ENCODE measurements around the gene CAMTA1.
"Not testable (repeated sequence)": the region's sequence is repeated elsewhere in the genome, so short reads cannot be mapped to it uniquely, and the experiment has no call there.

The CAMTA1 gene

DNA sequence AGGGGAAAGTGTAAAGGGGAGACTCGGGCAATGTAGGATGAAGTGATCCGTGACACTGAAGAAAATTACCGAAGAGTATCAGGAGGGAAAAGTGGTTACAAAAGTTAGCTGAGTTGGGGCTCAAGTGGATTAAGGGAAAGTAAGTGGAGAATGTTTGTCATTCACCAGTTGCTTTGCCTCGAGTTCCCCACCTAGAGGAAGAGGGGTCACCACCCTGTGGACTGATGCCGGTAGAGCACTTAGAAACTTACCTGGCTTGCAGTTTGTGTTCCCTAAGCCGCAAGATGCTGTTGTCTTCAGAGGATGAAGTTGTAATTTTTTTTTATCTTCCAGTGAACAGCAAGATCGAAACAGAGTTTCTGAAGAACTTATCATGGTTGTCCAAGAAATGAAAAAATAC is 999.9 kb downstream of the CAMTA1 start:
- H3K4me3 ChIP-seq (ENCODE audit: low read length) = peak overlapping the region; percentile 54
- TF ChIP-seq, protein P1, sequence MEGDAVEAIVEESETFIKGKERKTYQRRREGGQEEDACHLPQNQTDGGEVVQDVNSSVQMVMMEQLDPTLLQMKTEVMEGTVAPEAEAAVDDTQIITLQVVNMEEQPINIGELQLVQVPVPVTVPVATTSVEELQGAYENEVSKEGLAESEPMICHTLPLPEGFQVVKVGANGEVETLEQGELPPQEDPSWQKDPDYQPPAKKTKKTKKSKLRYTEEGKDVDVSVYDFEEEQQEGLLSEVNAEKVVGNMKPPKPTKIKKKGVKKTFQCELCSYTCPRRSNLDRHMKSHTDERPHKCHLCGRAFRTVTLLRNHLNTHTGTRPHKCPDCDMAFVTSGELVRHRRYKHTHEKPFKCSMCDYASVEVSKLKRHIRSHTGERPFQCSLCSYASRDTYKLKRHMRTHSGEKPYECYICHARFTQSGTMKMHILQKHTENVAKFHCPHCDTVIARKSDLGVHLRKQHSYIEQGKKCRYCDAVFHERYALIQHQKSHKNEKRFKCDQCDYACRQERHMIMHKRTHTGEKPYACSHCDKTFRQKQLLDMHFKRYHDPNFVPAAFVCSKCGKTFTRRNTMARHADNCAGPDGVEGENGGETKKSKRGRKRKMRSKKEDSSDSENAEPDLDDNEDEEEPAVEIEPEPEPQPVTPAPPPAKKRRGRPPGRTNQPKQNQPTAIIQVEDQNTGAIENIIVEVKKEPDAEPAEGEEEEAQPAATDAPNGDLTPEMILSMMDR (conservative IDR thresholded peaks at IDR 0.05; ENCODE audit: low read depth, low read length) = no peak
- no peak for DNase-seq (ENCODE audit: low read depth)

DNA sequence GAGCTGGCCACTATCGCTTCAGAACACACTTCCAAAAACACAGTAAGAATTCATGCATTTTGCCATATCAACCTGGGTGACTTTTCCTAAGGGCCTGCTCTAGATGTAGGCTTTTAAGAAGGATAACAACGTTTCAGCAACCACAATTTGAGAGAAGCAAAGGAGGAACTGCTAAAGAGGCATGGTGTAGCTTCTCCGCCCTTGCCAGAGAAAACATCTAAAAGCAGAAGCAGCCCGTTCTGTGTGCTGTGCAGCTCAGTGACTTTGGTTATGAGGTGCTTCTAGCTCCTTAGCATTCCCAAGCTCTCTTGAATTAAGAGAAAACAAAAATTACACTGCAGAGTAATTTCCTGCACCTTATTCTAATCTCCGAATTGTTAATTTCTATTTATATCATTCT is 1001.5 kb downstream of the CAMTA1 start:
- TF ChIP-seq, protein P1 (conservative IDR thresholded peaks at IDR 0.05; ENCODE audit: low read depth, low read length) = no peak
- no peak overlapping the region for H3K4me3 ChIP-seq (ENCODE audit: low read length)
- no peak for DNase-seq (ENCODE audit: low read depth)

DNA sequence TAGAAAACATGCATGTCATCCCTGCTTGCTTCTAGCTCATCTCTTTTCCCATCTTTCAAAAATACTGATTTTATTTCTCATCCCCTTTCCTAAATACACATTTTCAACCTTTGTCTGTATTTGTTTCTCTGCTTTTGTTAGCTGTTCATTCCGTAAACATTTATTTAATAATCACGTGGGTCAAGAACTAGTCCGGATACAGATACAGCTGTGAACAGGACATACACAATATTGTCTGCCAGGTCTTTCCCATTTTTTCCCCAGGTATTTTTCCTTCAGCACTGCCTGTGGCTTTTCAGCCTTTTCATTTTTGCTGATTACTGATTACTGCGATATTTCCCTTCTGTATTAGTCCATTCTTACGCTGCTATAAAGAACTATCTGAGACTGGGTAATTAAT is 1004.6 kb downstream of the CAMTA1 start:
- no peak overlapping the region for H3K4me3 ChIP-seq (ENCODE audit: low read length)
- no peak for DNase-seq (ENCODE audit: low read depth)
- TF ChIP-seq, protein P1 (conservative IDR thresholded peaks at IDR 0.05; ENCODE audit: low read depth, low read length) = no peak

DNA sequence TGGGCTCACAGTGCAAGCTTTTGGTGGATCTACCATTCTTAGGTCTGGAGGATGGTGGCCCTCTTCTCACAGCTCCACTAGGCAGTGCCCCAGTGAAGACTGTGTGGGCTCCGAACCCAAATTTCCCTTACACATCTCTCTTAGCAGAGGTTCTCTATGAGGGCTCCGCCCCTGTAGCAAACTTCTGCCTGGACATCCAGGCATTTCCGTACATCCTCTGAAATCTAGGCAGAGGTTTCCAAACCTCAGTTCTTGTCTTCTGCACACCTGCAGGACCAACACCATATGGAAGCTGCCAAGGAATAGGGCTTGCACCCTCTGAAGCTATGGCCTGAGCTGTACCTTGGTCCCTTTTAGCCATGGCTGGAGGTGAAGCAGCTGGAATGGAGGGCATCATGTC is 1005.8 kb downstream of the CAMTA1 start:
- not testable (repeated sequence) for DNase-seq (ENCODE audit: low read depth); H3K4me3 ChIP-seq (ENCODE audit: low read length)

DNA sequence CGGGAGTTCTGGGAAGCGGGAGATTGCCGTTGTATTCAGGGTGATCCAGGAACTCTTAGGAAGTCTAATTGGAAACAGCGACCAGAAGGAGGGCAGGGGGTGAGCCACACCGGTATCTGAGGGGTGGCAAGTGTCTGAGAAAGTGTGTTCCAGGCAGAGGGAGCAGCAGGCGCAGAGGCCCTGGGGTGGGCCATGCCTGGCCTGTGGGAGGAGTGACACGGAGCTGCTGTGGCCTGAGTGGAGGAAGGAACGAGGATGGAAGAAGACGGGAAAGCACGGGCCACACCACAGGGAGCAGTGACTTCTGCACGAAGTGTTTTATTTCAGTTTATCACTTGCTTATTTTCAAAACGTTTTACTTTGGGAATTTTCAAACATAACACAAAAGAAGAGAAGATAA is 1010.2 kb downstream of the CAMTA1 start:
- H3K4me3 ChIP-seq (ENCODE audit: low read length) = no peak overlapping the region
- no peak for DNase-seq (ENCODE audit: low read depth)
- TF ChIP-seq, protein P1 (conservative IDR thresholded peaks at IDR 0.05; ENCODE audit: low read depth, low read length) = no peak

DNA sequence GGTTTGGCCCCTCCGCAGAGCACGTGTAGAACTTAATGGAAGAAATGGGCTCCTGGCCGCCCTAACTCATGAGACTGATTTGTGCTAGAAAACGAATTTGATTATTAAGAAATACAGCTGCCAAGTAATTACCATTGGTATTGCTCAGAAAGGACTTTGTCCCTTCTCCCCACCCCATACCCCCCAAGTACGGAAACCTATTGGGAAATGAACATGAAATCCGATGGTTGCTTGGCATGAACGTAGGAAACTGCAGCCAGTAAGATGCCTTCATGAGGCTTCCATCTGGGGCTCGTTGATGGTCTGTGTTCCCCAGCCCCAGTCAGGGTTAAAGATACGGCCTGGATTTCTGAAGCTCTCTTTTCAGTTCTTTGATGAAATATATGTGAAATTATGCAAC is 1020.2 kb downstream of the CAMTA1 start:
- no peak overlapping the region for H3K4me3 ChIP-seq (ENCODE audit: low read length)
- TF ChIP-seq, protein P1 (conservative IDR thresholded peaks at IDR 0.05; ENCODE audit: low read depth, low read length) = no peak
- DNase-seq (ENCODE audit: low read depth) = no peak

DNA sequence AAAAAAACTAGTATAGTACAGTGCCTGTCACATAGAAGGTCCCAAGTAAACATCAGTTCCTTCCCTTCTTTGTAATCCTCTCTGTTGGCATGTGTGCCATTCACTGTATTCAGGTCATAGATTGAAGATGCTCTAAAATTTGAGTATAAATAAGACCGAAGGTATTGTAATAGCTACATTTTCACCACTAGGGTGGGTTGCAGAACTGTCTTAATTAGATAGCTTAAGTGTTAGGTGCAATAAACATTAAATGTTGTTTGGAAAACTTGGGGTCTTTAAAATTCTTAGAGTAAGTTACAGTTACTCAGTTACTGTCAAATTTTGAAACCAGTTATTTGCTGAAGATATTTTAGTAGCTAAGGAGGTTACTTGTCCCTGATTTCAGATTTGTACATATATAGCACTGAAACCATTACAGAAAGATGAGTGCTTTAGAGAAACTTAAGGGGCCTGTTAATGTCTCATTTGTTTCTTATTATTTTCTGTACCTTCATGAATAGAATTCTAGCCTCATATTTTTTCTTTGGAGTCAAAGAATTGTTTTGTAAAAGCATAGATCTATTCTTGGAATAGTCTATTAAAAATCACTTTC is 1023.1 kb downstream of the CAMTA1 start:
- TF ChIP-seq, protein P1 (conservative IDR thresholded peaks at IDR 0.05; ENCODE audit: low read depth, low read length) = peak; percentile 57
- no peak for DNase-seq (ENCODE audit: low read depth)
- H3K4me3 ChIP-seq (ENCODE audit: low read length) = no peak overlapping the region

DNA sequence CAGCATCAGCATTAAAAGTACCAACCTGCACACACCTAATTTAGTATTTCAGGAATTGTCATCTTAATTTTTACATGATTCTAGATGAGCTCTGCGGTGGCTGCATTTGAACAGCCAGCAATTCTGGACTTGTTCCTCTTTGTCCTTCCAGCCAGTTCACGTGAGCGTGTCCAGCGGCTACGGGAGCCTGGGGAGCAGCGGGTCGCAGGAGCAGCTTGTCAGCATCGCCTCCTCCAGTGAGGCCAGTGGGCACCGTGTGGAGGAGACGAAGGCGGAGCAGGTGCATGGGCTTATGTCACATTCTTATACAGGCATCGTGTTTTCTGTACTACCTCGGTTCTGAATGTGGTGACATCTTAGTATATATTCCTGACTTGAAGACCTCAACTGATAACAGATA is 1024.5 kb downstream of the CAMTA1 start:
- no peak overlapping the region for H3K4me3 ChIP-seq (ENCODE audit: low read length)
- TF ChIP-seq, protein P1 (conservative IDR thresholded peaks at IDR 0.05; ENCODE audit: low read depth, low read length) = no peak
- DNase-seq (ENCODE audit: low read depth) = no peak

Measured in retinal pigment epithelial cell (primary cell).